GM19328 (cell line): ENCODE measurements around the gene MAU2.
"Not testable (repeated sequence)": the region's sequence is repeated elsewhere in the genome, so short reads cannot be mapped to it uniquely, and the experiment has no call there.

ENCODE experiments used
- ATAC-seq: cut with Tn5 transposase; IDR thresholded peaks from one replicate; pipeline ENCODE4 v1.9.1; 2021; ENCODE audit warnings: mild to moderate bottlenecking, moderate library complexity; ENCODE audit not compliant: unreplicated experiment

MAU2 gene

DNA sequence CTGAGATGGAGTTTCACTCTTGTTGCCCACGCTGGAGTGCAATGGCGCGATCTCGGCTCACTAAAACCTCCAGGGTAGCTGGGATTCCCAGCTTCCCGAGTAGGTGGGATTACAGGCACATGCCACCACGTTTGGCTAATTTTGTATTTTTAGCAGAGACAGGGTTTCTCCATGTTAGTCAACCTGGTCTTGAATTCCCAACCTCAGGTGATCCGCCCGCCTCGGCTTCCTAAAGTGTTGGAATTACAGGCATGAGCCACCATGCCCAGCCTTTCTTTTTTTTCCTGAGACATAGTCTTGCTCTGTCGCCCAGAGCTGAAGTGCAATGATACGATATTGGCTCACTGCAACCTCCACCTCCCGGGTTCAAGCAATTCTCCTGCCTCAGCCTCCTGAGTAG, 59.7 kb downstream of the MAU2 start:
- ATAC-seq, result not testable (repeated sequence)

DNA sequence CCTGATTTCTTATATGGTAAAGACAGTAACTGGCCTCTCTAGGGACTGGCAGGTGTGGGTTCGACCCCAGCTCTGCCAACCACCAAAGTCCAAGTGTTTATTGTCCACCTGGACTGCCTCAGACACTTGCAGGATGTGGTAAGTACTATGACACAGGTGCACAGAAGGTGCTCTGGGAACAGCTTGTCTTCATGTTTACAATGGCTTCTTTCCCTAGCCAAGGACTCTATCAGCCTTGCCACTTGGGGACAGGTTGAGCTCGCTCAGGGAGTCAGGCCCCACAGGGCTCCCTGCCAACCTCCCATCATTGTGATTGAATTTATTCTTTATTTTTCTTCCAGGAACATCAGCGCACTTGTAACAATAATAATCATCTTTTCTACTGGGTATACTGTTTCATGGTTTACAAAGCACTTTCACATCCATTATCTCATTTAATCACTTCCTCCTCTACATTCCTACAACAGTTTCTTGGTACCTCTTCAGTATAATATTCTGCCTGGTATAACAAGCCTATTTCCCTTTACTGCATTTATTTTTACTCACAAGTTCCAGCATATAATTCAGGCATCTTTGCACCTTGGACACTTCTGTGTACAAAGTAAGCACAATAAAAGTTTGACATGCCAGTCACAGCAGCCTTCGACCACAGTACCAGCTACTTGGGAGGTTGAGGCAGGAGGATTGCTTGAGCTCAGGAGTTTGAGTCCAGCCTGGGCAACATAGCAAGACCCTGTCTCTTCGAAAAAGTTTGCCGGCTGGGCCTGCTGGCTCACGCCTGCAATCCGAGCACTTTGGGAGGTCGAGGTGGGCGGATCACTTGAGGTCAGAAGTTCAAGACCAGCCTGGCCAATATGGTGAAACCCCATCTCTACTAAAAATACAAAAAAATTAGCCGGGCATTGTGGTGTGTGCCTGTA, 60.6 kb downstream of the MAU2 start:
- no peak for ATAC-seq

GRCh38 chr19:19382118-19382517, 61.5 kb downstream of the MAU2 start:
- ATAC-seq, result no peak

- no peak for ATAC-seq
Observed at GRCh38 chr19:19384486-19384885, 63.9 kb downstream of the MAU2 start.

GRCh38 chr19:19385131-19385895, 64.7 kb downstream of the MAU2 start:
- peak; percentile 92 for ATAC-seq

- no peak for ATAC-seq
Observed at GRCh38 chr19:19385896-19386869, 65.6 kb downstream of the MAU2 start.

DNA sequence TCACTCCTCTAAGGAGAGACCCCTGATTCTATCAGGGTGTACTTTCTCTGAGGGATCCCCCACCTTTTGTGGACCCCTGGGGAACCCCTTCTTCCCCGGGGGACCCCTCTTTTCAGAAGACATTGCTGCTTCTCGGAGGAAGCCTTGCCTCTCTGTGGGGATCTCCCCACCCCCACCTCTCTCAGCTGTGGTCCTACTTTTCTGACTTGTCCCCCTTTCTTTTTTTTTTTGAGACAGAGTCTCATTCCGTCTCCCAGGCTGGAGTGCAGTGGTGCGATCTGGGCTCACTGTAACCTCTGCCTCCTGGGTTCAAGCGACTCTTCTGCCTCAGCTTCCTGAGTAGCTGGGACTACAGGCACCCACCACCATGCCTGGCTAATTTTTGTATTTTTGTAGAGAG, 66.5 kb downstream of the MAU2 start:
- ATAC-seq, result no peak

- no peak for ATAC-seq
Observed at GRCh38 chr19:19388568-19389555, 68.2 kb downstream of the MAU2 start.

- ATAC-seq, result not testable (repeated sequence)
Observed at GRCh38 chr19:19389683-19390082, 69.1 kb downstream of the MAU2 start.

GRCh38 chr19:19394333-19394732, 73.7 kb downstream of the MAU2 start:
- ATAC-seq, result not testable (repeated sequence)

DNA sequence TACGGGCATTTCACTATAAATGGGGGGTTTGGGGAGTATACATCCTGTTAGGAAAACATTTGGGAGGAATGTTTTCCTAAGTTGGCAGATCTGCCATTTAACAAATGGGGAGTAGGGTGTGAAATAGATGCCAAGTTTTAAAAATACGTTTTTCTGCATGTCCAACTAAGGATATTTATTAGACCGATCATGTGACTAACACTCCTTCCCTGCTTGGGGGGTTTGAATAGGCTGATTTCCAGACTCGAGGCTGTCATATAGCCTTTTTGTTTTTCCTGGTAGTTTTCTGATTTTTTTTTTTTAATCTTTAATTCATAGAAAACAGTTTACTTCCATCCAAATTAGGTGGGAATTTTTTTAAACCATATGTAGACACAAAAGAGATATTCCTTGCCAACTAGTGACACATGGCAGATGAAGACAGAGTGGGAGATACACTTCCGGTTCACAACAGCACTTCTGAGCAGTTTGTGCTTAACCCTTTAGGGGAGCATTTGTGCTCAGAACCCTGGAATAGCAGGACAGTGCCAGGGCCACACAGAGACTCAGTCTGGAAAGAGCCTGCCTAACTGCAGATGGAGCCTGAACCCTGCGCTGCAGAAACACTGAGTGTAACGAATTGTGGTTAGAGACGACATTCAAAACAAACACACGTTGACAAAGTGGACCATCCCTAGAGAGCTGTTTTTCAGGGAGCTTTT, 79.3 kb downstream of the MAU2 start:
- ATAC-seq, result no peak

DNA sequence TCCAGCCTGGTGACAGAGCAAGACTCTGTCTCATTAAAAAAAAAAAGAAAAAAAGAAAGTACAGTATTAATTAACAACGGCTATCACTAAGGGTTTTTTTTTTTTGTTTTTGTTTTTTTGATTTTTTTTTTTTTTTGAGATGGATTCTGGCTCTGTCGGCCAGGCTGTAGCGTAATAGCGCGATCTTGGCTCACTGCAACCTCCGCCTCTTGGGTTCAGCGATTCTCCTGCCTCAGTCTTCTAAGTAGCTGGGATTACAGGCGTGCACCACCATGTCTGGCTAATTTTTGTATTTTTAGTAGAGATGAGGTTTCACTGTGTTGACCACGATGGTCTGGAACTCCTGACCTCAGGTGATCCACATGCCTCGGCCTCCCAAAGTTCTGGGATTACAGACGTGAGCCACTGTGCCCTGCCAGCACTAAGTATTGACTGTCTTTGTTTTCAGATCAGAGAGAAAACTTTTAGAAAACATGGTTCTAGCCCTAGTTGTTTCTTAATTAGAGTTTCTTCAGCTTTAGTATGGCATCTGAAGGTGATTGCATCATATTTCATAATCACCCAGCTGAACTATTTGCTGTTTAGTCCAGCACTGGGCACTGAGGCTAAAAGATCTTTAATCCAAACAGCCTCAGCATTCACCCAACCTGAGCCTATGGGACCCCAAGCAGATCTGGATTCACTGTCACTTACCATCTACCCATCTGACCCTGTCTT, 82.2 kb downstream of the MAU2 start:
- no peak for ATAC-seq

- no peak for ATAC-seq
Observed at GRCh38 chr19:19403373-19403901, 82.8 kb downstream of the MAU2 start.

DNA sequence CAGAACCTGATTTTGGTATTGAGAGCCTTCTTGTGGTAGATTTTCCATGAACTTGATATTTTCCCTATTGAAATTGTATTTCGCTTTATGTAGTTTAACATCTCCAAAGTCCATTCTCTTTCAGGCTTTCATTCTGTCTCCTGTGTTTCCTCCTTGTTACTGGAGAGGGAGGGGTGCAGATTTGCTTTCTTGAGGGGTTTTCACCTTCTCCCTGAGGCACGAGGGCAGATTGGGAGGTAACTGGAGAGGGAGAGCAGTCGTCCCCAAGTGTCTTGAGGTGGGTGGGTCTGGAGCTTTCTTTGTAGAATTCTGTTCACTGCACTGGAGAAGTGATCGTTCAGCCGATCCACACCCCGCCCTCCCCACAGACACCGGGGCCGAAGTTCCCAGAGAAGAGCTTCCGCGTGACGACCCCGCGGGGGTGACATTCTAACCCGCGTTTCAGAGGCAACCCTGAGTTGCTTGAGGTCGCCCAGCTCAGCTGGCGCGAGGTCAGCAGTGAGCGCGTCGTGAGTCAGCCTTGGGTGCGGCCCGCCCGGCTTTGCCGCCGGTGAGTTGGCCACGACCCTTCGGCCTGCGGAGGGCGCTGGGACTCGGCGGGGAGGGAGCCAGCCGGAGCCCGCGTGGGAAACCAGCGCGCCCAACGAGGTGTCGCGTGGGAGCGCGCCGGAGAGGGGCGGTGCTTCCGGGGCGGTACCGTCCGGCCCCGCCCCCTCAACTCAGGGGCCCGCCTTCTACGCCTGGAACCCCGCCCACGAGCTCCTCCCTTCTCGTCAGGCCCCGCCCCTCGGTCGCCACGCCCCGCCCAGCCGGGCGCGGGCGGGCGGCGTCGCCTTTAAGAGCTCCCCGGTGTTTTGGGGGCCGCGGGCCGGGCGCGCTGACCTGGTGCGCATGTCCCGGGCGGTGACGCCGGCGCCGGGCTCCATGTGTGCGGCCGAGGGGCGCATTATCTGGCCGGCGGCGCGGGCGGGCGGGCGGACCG, 84.5 kb downstream of the MAU2 start, which contains the start of gene GATAD2A:
Gene GATAD2A, plus strand, starts transcription at position 797 of the 982 bp plus-strand sequence. CDS start 59,671 bp downstream, outside the sequence.
- peak; percentile 72 for ATAC-seq

DNA sequence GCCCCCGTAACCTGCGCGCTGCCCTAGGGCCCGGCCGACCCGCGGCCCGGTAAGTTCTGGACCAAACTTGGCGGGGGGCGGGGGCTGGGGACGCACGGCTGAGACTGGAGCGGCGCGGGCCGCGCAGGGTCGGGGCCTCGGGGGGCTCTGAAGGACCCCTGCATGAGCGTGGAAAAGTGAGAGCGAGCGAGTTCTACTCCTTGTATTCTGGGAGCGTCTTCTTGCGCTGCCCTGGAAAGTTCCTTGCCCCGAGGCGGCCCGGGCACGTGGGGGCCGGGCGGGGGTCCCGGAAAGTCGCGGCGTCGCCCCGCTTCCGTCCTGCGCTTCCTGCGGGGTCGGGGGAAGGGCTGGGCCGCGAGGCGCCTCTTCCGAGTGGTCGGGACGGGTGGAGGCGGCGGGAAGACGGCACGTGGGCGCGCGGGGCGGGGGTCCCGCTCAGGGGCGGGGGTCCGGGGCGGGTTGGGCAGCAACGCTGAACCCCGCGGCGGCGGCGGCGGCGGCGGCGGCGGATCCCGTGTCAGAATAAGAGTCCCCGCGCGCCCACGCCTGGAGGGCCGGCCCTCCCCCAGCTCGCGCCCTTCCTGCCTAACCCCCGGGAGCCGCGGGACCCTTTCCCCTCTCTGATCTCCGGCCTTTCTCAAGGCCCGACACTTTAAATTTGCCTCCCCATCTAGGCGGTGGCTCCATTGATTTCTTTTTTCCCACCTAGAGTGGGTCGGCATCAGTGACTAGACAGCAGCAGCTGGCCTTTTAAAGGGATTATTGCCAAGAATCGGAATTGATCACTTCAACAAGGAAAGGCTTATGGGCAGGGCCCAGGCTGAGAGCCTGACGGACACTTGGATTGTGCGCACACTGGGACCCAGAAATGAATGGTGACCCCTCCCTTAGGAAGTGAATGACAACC, 85.6 kb downstream of the MAU2 start:
- peak; percentile 3 for ATAC-seq
